ENCODE data around the gene RAP1A.

DNA sequence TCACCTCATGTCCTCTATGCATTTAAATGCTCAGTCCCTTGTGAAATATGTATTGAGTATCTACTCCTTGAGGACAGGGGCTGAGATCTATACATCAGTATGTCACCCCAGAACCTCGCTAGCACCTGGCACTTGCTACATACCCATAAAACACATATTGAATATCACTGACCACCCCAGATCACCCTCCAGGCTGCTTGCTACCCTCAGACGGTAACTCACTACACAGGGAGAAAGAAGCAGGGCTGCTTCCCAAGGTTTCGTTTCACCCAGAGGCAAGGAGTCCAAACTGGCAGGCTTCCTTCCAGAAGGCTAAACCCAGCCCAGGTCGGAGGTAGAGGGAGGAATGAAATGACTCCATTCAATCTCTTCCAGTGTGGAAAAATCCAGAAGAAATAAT is 111.1 kb downstream of the RAP1A start:
- TF ChIP-seq, protein P1, sequence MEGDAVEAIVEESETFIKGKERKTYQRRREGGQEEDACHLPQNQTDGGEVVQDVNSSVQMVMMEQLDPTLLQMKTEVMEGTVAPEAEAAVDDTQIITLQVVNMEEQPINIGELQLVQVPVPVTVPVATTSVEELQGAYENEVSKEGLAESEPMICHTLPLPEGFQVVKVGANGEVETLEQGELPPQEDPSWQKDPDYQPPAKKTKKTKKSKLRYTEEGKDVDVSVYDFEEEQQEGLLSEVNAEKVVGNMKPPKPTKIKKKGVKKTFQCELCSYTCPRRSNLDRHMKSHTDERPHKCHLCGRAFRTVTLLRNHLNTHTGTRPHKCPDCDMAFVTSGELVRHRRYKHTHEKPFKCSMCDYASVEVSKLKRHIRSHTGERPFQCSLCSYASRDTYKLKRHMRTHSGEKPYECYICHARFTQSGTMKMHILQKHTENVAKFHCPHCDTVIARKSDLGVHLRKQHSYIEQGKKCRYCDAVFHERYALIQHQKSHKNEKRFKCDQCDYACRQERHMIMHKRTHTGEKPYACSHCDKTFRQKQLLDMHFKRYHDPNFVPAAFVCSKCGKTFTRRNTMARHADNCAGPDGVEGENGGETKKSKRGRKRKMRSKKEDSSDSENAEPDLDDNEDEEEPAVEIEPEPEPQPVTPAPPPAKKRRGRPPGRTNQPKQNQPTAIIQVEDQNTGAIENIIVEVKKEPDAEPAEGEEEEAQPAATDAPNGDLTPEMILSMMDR (IDR thresholded peaks at IDR 0.05): no peak
- TF ChIP-seq EP300 (IDR thresholded peaks at IDR 0.05; ENCODE audit: borderline replicate concordance in 1 of 2, low read depth in 1 of 2, low read length in 1 of 2) (no peak), SIN3A (IDR thresholded peaks at IDR 0.05; ENCODE audit: borderline replicate concordance, low read depth, low read length) (no peak), TAF1 (IDR thresholded peaks at IDR 0.05; ENCODE audit: borderline replicate concordance, low read depth, low read length) (no peak), TCF12 (IDR thresholded peaks at IDR 0.05) (no peak), MXI1 (IDR thresholded peaks at IDR 0.05; ENCODE audit: low read depth, low read length) (no peak)
- TF ChIP-seq, protein P2, sequence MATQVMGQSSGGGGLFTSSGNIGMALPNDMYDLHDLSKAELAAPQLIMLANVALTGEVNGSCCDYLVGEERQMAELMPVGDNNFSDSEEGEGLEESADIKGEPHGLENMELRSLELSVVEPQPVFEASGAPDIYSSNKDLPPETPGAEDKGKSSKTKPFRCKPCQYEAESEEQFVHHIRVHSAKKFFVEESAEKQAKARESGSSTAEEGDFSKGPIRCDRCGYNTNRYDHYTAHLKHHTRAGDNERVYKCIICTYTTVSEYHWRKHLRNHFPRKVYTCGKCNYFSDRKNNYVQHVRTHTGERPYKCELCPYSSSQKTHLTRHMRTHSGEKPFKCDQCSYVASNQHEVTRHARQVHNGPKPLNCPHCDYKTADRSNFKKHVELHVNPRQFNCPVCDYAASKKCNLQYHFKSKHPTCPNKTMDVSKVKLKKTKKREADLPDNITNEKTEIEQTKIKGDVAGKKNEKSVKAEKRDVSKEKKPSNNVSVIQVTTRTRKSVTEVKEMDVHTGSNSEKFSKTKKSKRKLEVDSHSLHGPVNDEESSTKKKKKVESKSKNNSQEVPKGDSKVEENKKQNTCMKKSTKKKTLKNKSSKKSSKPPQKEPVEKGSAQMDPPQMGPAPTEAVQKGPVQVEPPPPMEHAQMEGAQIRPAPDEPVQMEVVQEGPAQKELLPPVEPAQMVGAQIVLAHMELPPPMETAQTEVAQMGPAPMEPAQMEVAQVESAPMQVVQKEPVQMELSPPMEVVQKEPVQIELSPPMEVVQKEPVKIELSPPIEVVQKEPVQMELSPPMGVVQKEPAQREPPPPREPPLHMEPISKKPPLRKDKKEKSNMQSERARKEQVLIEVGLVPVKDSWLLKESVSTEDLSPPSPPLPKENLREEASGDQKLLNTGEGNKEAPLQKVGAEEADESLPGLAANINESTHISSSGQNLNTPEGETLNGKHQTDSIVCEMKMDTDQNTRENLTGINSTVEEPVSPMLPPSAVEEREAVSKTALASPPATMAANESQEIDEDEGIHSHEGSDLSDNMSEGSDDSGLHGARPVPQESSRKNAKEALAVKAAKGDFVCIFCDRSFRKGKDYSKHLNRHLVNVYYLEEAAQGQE (IDR thresholded peaks at IDR 0.05; ENCODE audit: low read depth, low read length): no peak
- TF ChIP-seq, protein P3, sequence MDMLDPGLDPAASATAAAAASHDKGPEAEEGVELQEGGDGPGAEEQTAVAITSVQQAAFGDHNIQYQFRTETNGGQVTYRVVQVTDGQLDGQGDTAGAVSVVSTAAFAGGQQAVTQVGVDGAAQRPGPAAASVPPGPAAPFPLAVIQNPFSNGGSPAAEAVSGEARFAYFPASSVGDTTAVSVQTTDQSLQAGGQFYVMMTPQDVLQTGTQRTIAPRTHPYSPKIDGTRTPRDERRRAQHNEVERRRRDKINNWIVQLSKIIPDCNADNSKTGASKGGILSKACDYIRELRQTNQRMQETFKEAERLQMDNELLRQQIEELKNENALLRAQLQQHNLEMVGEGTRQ (IDR thresholded peaks at IDR 0.05; ENCODE audit: borderline replicate concordance, low read depth, low read length): no peak
